Stimulated activated CD4-positive, alpha-beta T cell treated with anti-CD3 and anti-CD28 coated beads, Interleukin-15, amount 100 ng/mL, for 1 hour (primary cell): ENCODE data around the gene TMEM87A.
A peak's percentile ranks its signal among the peaks of the same experiment; 100 is the strongest.
"Not testable (repeated sequence)": the region's sequence is repeated elsewhere in the genome, so short reads cannot be mapped to it uniquely, and the experiment has no call there.

Experiments used
- DNase-seq, 2 donors: peaks; one replicate each; pipeline ENCODE4 v3.0.0-alpha.2; 2020; ENCODE audit warnings: low read depth in 1 of 2, low spot score in 1 of 2

TMEM87A gene, protein sequence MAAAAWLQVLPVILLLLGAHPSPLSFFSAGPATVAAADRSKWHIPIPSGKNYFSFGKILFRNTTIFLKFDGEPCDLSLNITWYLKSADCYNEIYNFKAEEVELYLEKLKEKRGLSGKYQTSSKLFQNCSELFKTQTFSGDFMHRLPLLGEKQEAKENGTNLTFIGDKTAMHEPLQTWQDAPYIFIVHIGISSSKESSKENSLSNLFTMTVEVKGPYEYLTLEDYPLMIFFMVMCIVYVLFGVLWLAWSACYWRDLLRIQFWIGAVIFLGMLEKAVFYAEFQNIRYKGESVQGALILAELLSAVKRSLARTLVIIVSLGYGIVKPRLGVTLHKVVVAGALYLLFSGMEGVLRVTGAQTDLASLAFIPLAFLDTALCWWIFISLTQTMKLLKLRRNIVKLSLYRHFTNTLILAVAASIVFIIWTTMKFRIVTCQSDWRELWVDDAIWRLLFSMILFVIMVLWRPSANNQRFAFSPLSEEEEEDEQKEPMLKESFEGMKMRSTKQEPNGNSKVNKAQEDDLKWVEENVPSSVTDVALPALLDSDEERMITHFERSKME

GRCh38 chr15:42272939-42273899 is at the start of gene TMEM87A, which contains the start of gene GANC:
TMEM87A (minus strand) TSS chr15:42273433; CDS start chr15:42273398, 35 bp downstream.
GANC (plus strand) TSS chr15:42273201; CDS start chr15:42274482, 1,281 bp downstream.
- peak; percentile 86 to 87 for DNase-seq

- DNase-seq = no peak
These were observed 46.0 kb upstream of the TMEM87A start for GRCh38 chr15:42319206-42319605.

DNA sequence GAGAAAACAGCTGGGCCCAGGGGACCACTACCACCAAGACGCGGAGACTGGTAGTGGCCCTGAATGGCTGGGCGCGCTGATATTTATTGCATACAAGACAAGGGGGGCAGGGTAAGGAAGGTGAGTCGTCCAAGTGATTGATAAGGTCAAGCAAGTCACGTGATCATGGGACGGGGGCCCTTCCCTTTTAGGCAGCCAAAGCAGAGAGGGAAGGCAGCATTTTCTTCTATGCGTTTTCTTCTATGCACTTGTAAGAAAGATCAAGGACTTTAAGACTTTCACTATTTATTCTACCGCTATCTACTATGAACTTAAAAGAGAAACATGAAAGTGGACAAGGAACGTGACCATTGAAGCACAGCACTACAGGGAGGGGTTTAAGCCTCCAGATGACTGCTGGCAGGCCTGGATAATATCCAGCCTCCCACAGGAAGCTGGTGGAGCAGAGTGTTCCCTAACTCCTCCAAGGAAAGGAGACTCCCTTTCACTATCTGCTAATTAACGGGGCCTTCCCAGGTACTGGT is 43.1 kb upstream of the TMEM87A start:
- not testable (repeated sequence) for DNase-seq

DNA sequence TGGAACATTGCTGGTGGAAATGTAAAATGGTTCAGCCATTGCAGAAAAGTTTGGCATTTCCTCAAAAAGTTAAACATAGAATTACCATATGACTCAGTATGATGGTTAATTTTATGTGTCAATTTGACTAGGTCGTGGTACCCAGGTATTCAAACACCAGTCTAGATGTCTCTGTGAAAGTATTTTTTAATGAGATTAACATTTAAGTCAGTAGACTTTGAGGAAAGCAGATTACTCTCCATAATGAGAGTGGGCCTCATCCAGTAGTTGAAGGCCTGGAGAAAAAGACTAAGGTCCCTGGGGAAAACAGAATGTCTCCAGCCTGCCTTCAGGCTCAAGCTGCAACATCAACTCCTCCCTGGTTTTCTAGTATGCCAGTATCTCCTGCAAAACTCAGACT is 42.3 kb upstream of the TMEM87A start:
- no peak for DNase-seq

- no peak for DNase-seq
These were observed 41.6 kb upstream of the TMEM87A start for GRCh38 chr15:42314818-42315217.

DNA sequence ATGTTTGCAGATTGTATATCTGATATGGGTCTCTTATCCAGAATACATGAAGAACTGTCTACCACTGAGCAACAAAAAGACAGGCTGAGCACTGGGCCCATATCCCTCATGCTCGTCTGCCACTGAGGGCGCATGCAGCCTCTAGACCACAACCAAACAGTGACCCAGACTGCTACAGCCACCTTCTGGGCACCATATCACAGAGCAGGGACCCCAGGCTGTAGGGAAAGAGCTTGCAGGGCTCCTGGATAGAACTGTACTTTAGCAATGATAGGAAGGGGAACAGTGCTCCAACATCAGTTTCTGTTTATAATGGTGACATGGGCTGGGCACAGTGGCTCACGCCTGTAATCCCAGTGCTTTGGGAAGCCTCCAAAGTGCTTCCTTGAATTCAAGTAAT is 40.2 kb upstream of the TMEM87A start:
- no peak for DNase-seq

GRCh38 chr15:42306681-42307080 is 33.4 kb upstream of the TMEM87A start:
- DNase-seq = no peak

- not testable (repeated sequence) for DNase-seq
These were observed 27.8 kb upstream of the TMEM87A start for GRCh38 chr15:42301004-42301403.

GRCh38 chr15:42289166-42289565 is 15.9 kb upstream of the TMEM87A start:
- no peak for DNase-seq

DNA sequence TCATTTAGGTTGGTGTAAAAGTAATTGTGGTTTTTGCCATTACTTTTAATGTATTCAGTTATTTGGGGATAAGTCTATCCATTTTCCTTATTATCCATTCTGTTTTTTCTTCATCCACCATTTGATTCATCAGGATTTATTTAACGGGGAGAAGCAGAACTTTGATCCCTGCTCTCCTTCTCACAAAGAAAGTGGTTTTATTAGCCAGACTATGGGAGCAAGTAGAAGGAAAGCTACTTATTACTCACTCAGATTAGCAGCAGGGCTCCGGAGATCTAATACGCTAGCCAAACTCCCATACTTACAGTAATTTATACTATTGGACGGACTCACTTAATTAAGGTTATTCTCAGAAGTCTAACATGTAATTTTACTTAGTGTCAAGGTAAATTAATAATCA is 14.7 kb upstream of the TMEM87A start:
- no peak for DNase-seq

DNA sequence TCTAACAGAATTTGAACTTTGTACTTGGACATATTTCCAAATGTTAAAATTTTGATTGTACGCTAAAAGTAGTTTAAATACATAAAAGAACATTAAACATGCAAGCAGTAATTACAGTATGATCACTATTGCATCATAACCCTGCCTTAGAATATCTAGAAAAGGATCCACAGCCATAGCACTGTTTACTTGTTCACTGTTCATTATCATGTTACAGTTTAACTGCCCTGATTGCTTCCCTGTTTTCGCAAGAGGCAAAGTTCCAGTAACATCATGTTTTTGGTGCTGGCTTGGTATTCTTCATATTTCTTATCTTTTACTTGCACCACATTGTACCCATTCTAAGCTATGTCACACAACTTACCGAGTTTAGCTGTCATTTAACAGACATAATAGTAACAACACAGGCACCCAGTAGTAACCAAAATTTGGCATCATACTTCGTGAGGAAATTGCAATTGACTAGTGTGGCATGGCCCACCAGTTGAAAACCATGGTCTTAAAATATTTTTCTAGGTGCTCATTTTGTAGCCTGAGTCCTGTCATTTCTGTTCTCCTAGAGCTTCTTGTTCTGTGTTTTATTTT is 13.3 kb upstream of the TMEM87A start:
- DNase-seq = no peak

DNA sequence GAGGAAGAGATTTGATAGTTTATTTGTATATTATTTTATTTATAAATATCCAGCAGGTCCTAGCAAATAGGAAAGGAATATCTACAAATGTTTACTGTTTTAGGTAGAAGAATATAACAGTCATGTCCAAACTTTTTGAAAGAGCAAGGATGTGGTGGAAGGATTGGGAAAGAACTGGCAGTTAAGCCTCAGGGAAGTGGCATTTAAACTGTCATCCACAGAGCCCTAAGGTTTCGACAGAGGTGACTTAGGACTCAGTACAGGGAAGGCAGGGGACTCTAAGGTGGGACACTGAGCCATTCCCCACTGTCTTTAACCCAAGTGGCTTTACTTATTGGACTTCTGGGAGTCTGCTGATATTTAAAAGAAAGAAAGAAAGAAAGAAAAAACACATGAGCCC is 11.8 kb upstream of the TMEM87A start:
- DNase-seq = no peak

- DNase-seq = no peak
These were observed 11.3 kb upstream of the TMEM87A start for GRCh38 chr15:42284551-42284950.

GRCh38 chr15:42283671-42284070 is 10.4 kb upstream of the TMEM87A start:
- no peak for DNase-seq

DNA sequence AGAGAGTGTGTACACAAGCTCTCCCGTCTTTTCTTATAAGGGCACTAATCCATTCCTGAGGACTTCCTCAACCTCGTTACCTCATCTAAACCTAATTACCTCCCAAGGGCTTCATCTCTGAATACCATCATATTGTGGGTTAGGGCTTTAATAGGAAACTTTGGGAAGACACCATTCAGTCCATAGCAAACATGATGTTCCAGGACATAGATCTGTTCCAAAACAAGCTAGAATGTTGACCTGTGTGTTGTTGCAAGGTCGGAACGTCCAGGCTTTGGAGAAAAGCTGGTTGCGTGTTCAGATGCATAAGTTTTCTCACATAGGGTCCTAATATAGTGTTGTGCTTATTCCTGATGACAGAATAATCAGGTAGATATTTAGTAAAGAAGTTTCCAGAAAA is 9.7 kb upstream of the TMEM87A start:
- no peak for DNase-seq

DNA sequence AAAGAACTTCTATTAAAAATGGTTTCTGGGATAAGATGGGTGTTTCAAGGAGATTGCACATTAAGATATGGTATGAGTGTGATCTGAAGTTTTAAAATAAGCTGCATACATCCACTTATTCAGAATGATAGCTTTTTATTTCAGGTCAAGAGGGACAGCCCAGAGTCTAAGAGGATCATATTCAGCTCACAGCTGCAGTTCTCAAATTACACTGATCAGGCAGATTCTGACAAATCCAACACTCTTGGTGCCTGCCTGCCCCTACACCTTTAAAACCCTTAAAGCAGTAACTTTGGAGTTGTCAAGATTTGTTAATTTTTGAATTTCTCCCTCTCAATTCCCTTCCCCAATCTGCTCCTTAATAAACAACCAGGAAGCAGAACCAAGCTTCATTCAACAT is 9.1 kb upstream of the TMEM87A start:
- DNase-seq = no peak

DNA sequence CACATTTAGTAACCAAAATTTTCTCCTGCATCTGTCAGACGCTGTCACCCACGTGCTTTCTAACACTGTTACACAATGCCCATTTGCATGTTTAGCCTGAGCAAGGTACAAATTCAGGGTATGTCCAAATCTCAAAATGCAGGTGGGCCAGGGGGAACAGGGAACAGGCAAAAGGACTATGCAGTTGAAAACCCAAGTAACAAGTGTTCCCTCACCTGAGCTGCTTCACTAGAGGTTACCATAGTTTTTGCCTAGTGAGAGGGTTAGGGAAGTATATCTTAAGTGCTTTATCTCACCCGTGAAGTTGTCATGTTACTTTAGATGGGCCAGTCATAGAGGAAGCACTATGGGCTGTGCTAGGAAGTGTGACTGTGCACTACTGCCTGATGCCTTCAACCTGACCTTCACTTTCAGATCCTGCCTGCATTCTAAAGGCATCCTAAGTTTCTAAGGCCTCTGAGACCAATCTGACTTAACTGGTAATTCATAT is 6.0 kb upstream of the TMEM87A start:
- DNase-seq = no peak

DNA sequence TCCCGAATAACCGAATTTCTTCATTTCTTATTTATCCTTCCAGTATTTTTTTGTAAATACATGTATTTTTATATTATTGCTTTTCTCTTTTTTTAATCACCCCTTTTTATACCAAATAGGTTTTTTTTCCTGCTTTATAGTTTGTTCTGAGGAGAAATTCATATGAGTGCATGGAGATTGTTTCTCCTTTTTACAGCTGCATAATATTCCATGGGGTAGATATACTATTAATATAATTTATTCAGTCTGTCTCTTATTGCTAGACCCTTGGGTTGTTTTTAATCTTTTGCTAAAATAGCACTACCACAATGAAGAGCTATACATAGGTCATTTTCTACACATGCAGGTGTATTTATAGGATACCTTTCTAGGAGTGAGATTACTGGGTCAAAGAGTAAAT is 3.5 kb upstream of the TMEM87A start:
- DNase-seq = no peak

GRCh38 chr15:42275780-42276391 is 2.7 kb upstream of the TMEM87A start:
- no peak for DNase-seq

- no peak for DNase-seq
These were observed 1.4 kb upstream of the TMEM87A start for GRCh38 chr15:42274702-42274989.
